IMR-90 (cell line): ENCODE results near the gene TCF4. TPM values are rescaled to one million over a fixed set of nuclear protein-coding genes. Genes with fewer than 3 reads are reported as not detected.
A peak's percentile ranks its signal among the peaks of the same experiment; 100 is the strongest.

Experiments
- ATAC-seq: fragments of 200-7000 bp; cut with Tn5 transposase; 2 replicates; pipeline ENCODE4 v1.9.1; 2020; ENCODE audit warnings: low read depth, mild to moderate bottlenecking, moderate library complexity
- BruUV-seq: library from RNA; stranded (reverse); fragments of 400-500 nt; replicated peaks from 2 replicates; lab custom pipeline; 2021; lab: Mats Ljungman, UMichigan
- CTCF ChIA-PET: fragments of 300-600 bp; formaldehyde crosslinking; extraction: SDS; loops from one replicate; lab custom pipeline; 2021; ENCODE audit warnings: antibody characterized with exemption; lab: Yijun Ruan, JAX
- POLR2A ChIA-PET: fragments of 300-600 bp; sonication (Branson Sonifier 250); formaldehyde crosslinking; loops from one replicate; lab custom pipeline; 2022; ENCODE audit warnings: antibody characterized with exemption; ENCODE audit not compliant: unreplicated experiment; lab: Charles Lee
- DNase-seq: peaks from one replicate; pipeline ENCODE4 v3.0.0; 2013
- H2AFZ ChIP-seq: replicated peaks from 2 replicates; pipeline ENCODE3; 2013; ENCODE audit warnings: low read length, mild to moderate bottlenecking; ENCODE audit not compliant: poor library complexity
- H2AK5ac ChIP-seq: 2 replicates; pipeline ENCODE4 v1.6.1; 2013; ENCODE audit warnings: low read depth, low read length, inconsistent platforms
- H2AK9ac ChIP-seq: replicated peaks from 2 replicates; pipeline ENCODE3; 2013; ENCODE audit warnings: mild to moderate bottlenecking, low read depth, low read length, moderate library complexity; ENCODE audit not compliant: poor library complexity
- H2BK120ac ChIP-seq: 2 replicates; pipeline ENCODE4 v1.6.1; 2013; ENCODE audit warnings: low read depth, low read length, inconsistent platforms
- H2BK15ac ChIP-seq: 3 replicates; pipeline ENCODE4 v1.6.1; 2013; ENCODE audit warnings: low read depth, low read length, inconsistent platforms
- H2BK20ac ChIP-seq: 2 replicates; pipeline ENCODE4 v1.6.1; 2013; ENCODE audit warnings: low read depth, mild to moderate bottlenecking, inconsistent platforms, low read length, moderate library complexity
- H2BK5ac ChIP-seq: 2 replicates; pipeline ENCODE4 v1.6.1; 2013; ENCODE audit warnings: mild to moderate bottlenecking, low read depth, low read length, inconsistent platforms; ENCODE audit not compliant: poor library complexity, severe bottlenecking
- H3K14ac ChIP-seq: replicated peaks from 2 replicates; pipeline ENCODE4 v1.6.1; 2013; ENCODE audit warnings: low read depth, low read length, inconsistent platforms
- H3K18ac ChIP-seq: 2 replicates; pipeline ENCODE4 v1.6.1; 2013; ENCODE audit warnings: low read depth, low read length, control low read depth
- H3K23ac ChIP-seq: 2 replicates; pipeline ENCODE4 v1.6.1; 2013; ENCODE audit warnings: low read depth, low read length, inconsistent platforms
- H3K27ac ChIP-seq: 2 replicates; pipeline ENCODE4 v1.5.1; 2013; ENCODE audit warnings: mild to moderate bottlenecking, control low read depth, low read length; ENCODE audit not compliant: insufficient read depth
- H3K27me3 ChIP-seq: 2 replicates; pipeline ENCODE4 v1.6.1; 2013; ENCODE audit warnings: low read length; ENCODE audit not compliant: control insufficient read depth, insufficient read depth
- H3K36me3 ChIP-seq: 2 replicates; pipeline ENCODE4 v1.6.1; 2013; ENCODE audit warnings: low read length, mixed read lengths; ENCODE audit not compliant: control insufficient read depth, insufficient read depth
- H3K4ac ChIP-seq: 2 replicates; pipeline ENCODE4 v1.6.1; 2013; ENCODE audit warnings: low read depth, low read length, inconsistent platforms
- H3K4me1 ChIP-seq: 2 replicates; pipeline ENCODE4 v1.6.1; 2013; ENCODE audit warnings: low read length, mixed read lengths; ENCODE audit not compliant: control insufficient read depth, insufficient read depth
- H3K4me2 ChIP-seq: 2 replicates; pipeline ENCODE4 v1.6.1; 2013; ENCODE audit warnings: low read depth, mild to moderate bottlenecking, control low read depth, low read length, moderate library complexity
- H3K4me3 ChIP-seq: 2 replicates; pipeline ENCODE4 v1.5.1; 2013; ENCODE audit warnings: low read depth, mild to moderate bottlenecking, control low read depth, low read length, moderate library complexity; ENCODE audit not compliant: insufficient read depth
- H3K56ac ChIP-seq: 2 replicates; pipeline ENCODE4 v1.6.1; 2013; ENCODE audit warnings: low read length, inconsistent platforms; ENCODE audit not compliant: insufficient read depth; ENCODE audit errors: extremely low read depth
- H3K79me1 ChIP-seq, 2 experiments: 2 replicates each; pipeline ENCODE4 v1.6.1; 2013; ENCODE audit warnings: low read length in 2 of 2, inconsistent platforms in 1 of 2, low read depth in 1 of 2
- H3K9ac ChIP-seq: 2 replicates; pipeline ENCODE4 v1.6.1; 2013; ENCODE audit warnings: low read depth, low read length, control low read depth
- H3K9me1 ChIP-seq: 2 replicates; pipeline ENCODE4 v1.6.1; 2013; ENCODE audit warnings: low read length, inconsistent platforms; ENCODE audit not compliant: insufficient read depth
- H3K9me3 ChIP-seq: 2 replicates; pipeline ENCODE4 v1.6.1; 2013; ENCODE audit warnings: low read length; ENCODE audit not compliant: control insufficient read depth, insufficient read depth
- H4K20me1 ChIP-seq: 2 replicates; pipeline ENCODE4 v1.6.1; 2013; ENCODE audit warnings: low read length, inconsistent platforms; ENCODE audit not compliant: insufficient read depth
- H4K5ac ChIP-seq: 2 replicates; pipeline ENCODE4 v1.6.1; 2013; ENCODE audit warnings: mild to moderate bottlenecking, low read depth, low read length, control low read depth
- H4K8ac ChIP-seq, 2 experiments: 2 replicates each; pipeline ENCODE4 v1.6.1; 2013; ENCODE audit warnings: low read depth in 2 of 2, low read length in 2 of 2, control low read depth in 1 of 2, inconsistent platforms in 1 of 2
- H4K91ac ChIP-seq: 2 replicates; pipeline ENCODE4 v1.6.1; 2013; ENCODE audit warnings: low read depth, low read length, inconsistent platforms; ENCODE audit not compliant: insufficient read depth
- MXI1 ChIP-seq: IDR thresholded peaks from 2 replicates; pipeline ENCODE4 v1.6.1; 2012; ENCODE audit warnings: low read depth, mild to moderate bottlenecking, low read length, moderate library complexity, borderline replicate concordance
- WGBS, 2 experiments: methylation state at CpG; one replicate each; pipeline versions ENCODE4 v1.1.5 to v1.1.7; 2013; ENCODE audit warnings: missing lambda C conversion rate in 2 of 2; ENCODE audit not compliant: insufficient read length in 1 of 2; ENCODE audit errors: extremely low coverage in 2 of 2; 5-methylcytosine and 5-hydroxymethylcytosine counted together
- dilution Hi-C: fragments of 300-500 bp; cut with HindIII; formaldehyde crosslinking; loops from one replicate; pipeline ENCODE4 v1.14.3; 2018; ENCODE audit warnings: low sequenced_read_pairs; ENCODE audit not compliant: unreplicated experiment
- in situ Hi-C: fragments of 300-500 bp; cut with MboI; formaldehyde crosslinking; loops from 3 replicates; pipeline ENCODE4 v1.14.3; 2019; ENCODE audit warnings: low sequenced_read_pairs, inconsistent platforms, mixed read lengths
- intact Hi-C: fragments of 100-400 bp; cut with micrococcal nuclease; formaldehyde crosslinking; loops from 2 replicates; pipeline ENCODE4 v1.10.0; 2022
- polyA plus RNA-seq, 3 experiments: library from polyadenylated mRNA; depleted of rRNA; stranded (reverse); fragments of >200 nt; gene quantifications; 2 replicates each; pipeline ENCODE4 v1.2.3, GENCODE V29; 2012; ENCODE audit warnings: low replicate concordance in 1 of 3
- total RNA-seq: library from RNA; depleted of rRNA; stranded (reverse); fragments of >200 nt; gene quantifications from 2 replicates; pipeline ENCODE4 v1.2.3, GENCODE V29; 2012
- TF ChIP-seq, protein P1 (sequence below): conservative IDR thresholded peaks from 2 replicates; pipeline ENCODE4 v1.5.1; 2012; ENCODE audit warnings: mild to moderate bottlenecking, low read depth, low read length, improper control_type of control experiment

The TCF4 gene
- total and polyA plus RNA-seq, 2 of the 4 experiments (the other 2 are of a cell fraction), result 30.0 to 87.1 TPM

DNA sequence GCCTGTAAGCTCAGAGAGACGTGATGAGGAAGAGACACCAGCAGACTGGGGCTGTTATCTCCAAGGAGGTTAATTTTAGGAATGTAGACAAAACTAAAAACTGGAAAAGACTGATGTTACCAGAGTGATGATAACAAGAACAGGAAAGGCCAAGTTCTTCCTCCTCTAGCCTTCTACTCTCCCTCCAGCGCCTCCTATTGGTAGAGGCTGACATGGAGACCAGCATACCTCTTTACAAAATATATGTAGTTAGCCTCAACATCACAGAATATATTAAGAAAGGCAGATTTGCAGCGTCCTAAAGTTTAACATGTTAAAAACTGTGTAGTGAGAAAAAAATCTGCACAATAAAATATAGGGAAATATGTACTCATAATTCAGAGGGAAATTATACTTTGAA, 66.0 kb downstream of the TCF4 start:
- no peak overlapping the region for H4K8ac ChIP-seq
- 71% methylated on average over 1 of the region's 3 CpGs; no CpG with 5 or more reads in 1 of the 2 experiments for WGBS, 2 experiments
- H4K5ac ChIP-seq, result no peak overlapping the region
- H3K23ac ChIP-seq, result peak overlapping the region; percentile 69; the same call in 1 of the 2 replicates
- H3K36me3 ChIP-seq, result peaks cover 2% of the 10 kb centered on the region; the same call in 1 of the 2 replicates
- H2BK5ac ChIP-seq, result peak overlapping the region; percentile 47
- H3K9ac ChIP-seq, result no peak overlapping the region
- no peak overlapping the region for H3K4me2 ChIP-seq
- no peak overlapping the region for H3K18ac ChIP-seq
- H3K79me1 ChIP-seq, result peaks cover 32 to 60% of the 10 kb centered on the region in 2 experiments
- H3K56ac ChIP-seq, result no peak overlapping the region
- H2AK9ac ChIP-seq, result no peak overlapping the region
- H3K4me1 ChIP-seq, result peaks cover 14% of the 10 kb centered on the region
- H3K9me3 ChIP-seq, result no peaks in the 10 kb centered on the region
- H4K91ac ChIP-seq, result no peak overlapping the region; the same call in 1 of the 2 replicates
- dilution Hi-C loops, result no loop called here
- no peak overlapping the region for H3K4me3 ChIP-seq
- no peak for ATAC-seq
- intact Hi-C loops, result no loop called here
- H3K14ac ChIP-seq, result 0 out of 2 replicates have a peak overlapping the region, but pooled peaks have one; percentile 48
- no peak overlapping the region for H2BK15ac ChIP-seq
- TF ChIP-seq, protein P1, sequence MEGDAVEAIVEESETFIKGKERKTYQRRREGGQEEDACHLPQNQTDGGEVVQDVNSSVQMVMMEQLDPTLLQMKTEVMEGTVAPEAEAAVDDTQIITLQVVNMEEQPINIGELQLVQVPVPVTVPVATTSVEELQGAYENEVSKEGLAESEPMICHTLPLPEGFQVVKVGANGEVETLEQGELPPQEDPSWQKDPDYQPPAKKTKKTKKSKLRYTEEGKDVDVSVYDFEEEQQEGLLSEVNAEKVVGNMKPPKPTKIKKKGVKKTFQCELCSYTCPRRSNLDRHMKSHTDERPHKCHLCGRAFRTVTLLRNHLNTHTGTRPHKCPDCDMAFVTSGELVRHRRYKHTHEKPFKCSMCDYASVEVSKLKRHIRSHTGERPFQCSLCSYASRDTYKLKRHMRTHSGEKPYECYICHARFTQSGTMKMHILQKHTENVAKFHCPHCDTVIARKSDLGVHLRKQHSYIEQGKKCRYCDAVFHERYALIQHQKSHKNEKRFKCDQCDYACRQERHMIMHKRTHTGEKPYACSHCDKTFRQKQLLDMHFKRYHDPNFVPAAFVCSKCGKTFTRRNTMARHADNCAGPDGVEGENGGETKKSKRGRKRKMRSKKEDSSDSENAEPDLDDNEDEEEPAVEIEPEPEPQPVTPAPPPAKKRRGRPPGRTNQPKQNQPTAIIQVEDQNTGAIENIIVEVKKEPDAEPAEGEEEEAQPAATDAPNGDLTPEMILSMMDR, result peak; percentile 38
- no peak for TF ChIP-seq MXI1
- no peak overlapping the region for H2BK20ac ChIP-seq
- no TSS peak for BruUV-seq
- CTCF ChIA-PET, result no interaction called here
- no peak overlapping the region for H2AFZ ChIP-seq
- in situ Hi-C loops, result no loop called here
- no peak for DNase-seq
- 0 out of 2 replicates have a peak, but pooled peaks cover 3% of the 10 kb centered on the region for H4K20me1 ChIP-seq
- POLR2A ChIA-PET, result no interaction called here
- no peak overlapping the region for H2BK120ac ChIP-seq
- no peak overlapping the region for H3K27ac ChIP-seq
- peak overlapping the region; percentile 5; the same call in 1 of the 2 replicates for H2AK5ac ChIP-seq
- no peaks in the 10 kb centered on the region for H3K27me3 ChIP-seq
- no peak overlapping the region for H3K4ac ChIP-seq
- H3K9me1 ChIP-seq, result peaks cover 4% of the 10 kb centered on the region; the same call in 1 of the 2 replicates
